OCI-LY1 (cell line): Measurements from ENCODE around the gene LINC00305.

Experiments used
- CTCF ChIP-seq: fragments of 200-600 bp; sonication (generic), shearing (Covaris generic); IDR thresholded peaks from 2 replicates; pipeline ENCODE4 v1.5.1; 2017; ENCODE audit warnings: mild to moderate bottlenecking, antibody characterized with exemption, low read length, moderate library complexity, mixed read lengths
- EZH2 ChIP-seq: fragments of 200-600 bp; sonication (generic), shearing (Covaris generic); IDR thresholded peaks from 2 replicates; pipeline ENCODE4 v1.8.0; 2017; ENCODE audit warnings: borderline replicate concordance, mixed run types, mild to moderate bottlenecking, antibody characterized with exemption, low read length, moderate library complexity, mixed read lengths

GRCh38 chr18:64082513-64082912 is 66.4 kb downstream of the LINC00305 start:
- TF ChIP-seq CTCF (no peak), EZH2 (no peak)
